Astrocyte (in vitro differentiated cells and primary cell): ENCODE measurements around the gene MMP23B. TPM values are rescaled to one million over a fixed set of nuclear protein-coding genes. Genes with fewer than 3 reads are reported as not detected.
A peak's percentile ranks its signal among the peaks of the same experiment; 100 is the strongest.

ENCODE experiments used
- DNase-seq: peaks from one replicate; pipeline ENCODE4 v3.0.0-alpha.2; 2010; ENCODE audit warnings: low read depth
- FAIRE-seq: peaks from 2 replicates; lab custom pipeline; 2011; peaks lifted over from hg19 to GRCh38; lab: Jason Lieb, UNC
- H2AFZ ChIP-seq: 2 replicates; pipeline ENCODE4 v1.6.0; 2012; ENCODE audit warnings: low read depth, low read length, inconsistent platforms
- H3K27ac ChIP-seq: 2 replicates; pipeline ENCODE4 v1.5.1; 2011; ENCODE audit warnings: low read depth, low read length, inconsistent platforms
- H3K27me3 ChIP-seq: 2 replicates; pipeline ENCODE4 v1.6.0; 2011; ENCODE audit warnings: low read length, inconsistent platforms; ENCODE audit not compliant: insufficient read depth
- H3K36me3 ChIP-seq: 2 replicates; pipeline ENCODE4 v1.5.1; 2011; ENCODE audit warnings: low read length, inconsistent platforms; ENCODE audit not compliant: insufficient read depth
- H3K4me1 ChIP-seq: 2 replicates; pipeline ENCODE4 v1.5.1; 2011; ENCODE audit warnings: low read length, inconsistent platforms; ENCODE audit not compliant: insufficient read depth
- H3K4me2 ChIP-seq: 2 replicates; pipeline ENCODE4 v1.6.0; 2012; ENCODE audit warnings: low read length, inconsistent platforms
- H3K4me3 ChIP-seq: 2 replicates; pipeline ENCODE4 v1.5.1; 2011; ENCODE audit warnings: low read depth, mild to moderate bottlenecking, low read length, inconsistent platforms; ENCODE audit not compliant: insufficient read depth
- H3K79me2 ChIP-seq: 2 replicates; pipeline ENCODE4 v1.6.0; 2012; ENCODE audit warnings: mild to moderate bottlenecking, low read length, inconsistent platforms; ENCODE audit not compliant: insufficient read depth
- H3K9ac ChIP-seq: 2 replicates; pipeline ENCODE4 v1.6.0; 2012; ENCODE audit warnings: mild to moderate bottlenecking, low read length, inconsistent platforms
- H3K9me3 ChIP-seq: 2 replicates; pipeline ENCODE4 v1.5.1; 2012; ENCODE audit warnings: low read depth, mild to moderate bottlenecking, low read length, inconsistent platforms; ENCODE audit not compliant: insufficient read depth
- H4K20me1 ChIP-seq: 2 replicates; pipeline ENCODE4 v1.6.0; 2012; ENCODE audit warnings: low read length, inconsistent platforms; ENCODE audit not compliant: insufficient read depth
- H3K27ac Mint-ChIP-seq: one replicate; pipeline ENCODE4 v1.8.0; 2021; ENCODE audit warnings: mild to moderate bottlenecking, mixed read lengths; ENCODE audit not compliant: unreplicated experiment
- H3K27me3 Mint-ChIP-seq: one replicate; pipeline ENCODE4 v1.8.0; 2021; ENCODE audit warnings: low read depth, mixed read lengths; ENCODE audit not compliant: unreplicated experiment
- H3K36me3 Mint-ChIP-seq: one replicate; pipeline ENCODE4 v1.8.0; 2021; ENCODE audit warnings: low read depth, mixed read lengths; ENCODE audit not compliant: unreplicated experiment
- H3K4me1 Mint-ChIP-seq: one replicate; pipeline ENCODE4 v1.8.0; 2021; ENCODE audit warnings: low read depth, mixed read lengths; ENCODE audit not compliant: unreplicated experiment
- H3K4me3 Mint-ChIP-seq: one replicate; pipeline ENCODE4 v1.8.0; 2021; ENCODE audit warnings: mild to moderate bottlenecking, moderate library complexity, mixed read lengths; ENCODE audit not compliant: unreplicated experiment
- H3K9me3 Mint-ChIP-seq: one replicate; pipeline ENCODE4 v1.8.0; 2021; ENCODE audit warnings: mild to moderate bottlenecking, mixed read lengths; ENCODE audit not compliant: unreplicated experiment
- EZH2 ChIP-seq: IDR thresholded peaks from 2 replicates; pipeline ENCODE4 v1.6.1; 2012; ENCODE audit warnings: mild to moderate bottlenecking, low read length, inconsistent platforms; ENCODE audit not compliant: insufficient read depth
- total RNA-seq: library from RNA; stranded (reverse); gene quantifications from 2 replicates; pipeline ENCODE4 v1.2.1, GENCODE V29; 2021
- TF ChIP-seq, protein P1 (sequence below): IDR thresholded peaks from 2 replicates; pipeline ENCODE4 v1.5.1; 2011; ENCODE audit warnings: low read depth, mild to moderate bottlenecking, inconsistent platforms, low read length, moderate library complexity; ENCODE audit not compliant: insufficient read depth

MMP23B gene
- total RNA-seq, 1 donor from 2014 or later = 40.7 TPM

DNA sequence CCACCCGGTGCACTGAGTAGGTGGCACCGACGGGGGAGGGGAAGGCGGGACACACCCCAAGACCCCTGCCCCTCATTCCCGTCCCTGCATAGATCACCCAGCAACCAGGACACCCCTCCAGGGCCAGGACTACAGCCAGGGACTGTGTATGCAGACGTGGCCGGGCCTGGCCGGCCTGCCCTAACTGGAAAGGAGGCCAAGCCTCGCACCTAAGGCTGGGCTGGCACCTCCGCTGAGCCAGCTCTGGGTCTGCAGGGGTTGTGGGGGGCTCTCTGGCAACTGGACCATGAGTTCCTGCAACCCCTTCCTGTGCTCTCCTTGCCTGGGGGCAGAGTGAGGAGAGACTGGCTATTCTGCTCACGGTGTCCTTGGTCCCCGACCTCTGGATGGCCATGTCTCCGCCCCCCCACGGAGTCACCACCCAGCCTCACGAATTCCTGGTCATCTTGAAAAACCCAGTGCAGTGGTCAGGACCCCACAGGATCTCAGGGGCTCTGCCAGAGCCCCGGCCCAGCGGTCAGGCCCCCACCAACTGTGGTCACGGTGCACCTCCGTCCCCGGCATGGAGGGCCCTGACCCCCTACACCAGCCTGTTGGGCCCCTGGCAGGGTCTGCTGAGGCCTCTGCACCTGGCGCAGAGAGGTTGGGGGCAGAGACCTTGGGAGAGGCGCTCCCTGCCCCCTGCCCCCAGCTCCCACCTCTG is 31.0 kb upstream of the MMP23B start:
- H3K27ac ChIP-seq = no peak overlapping the region
- H3K4me3 Mint-ChIP-seq = no peak overlapping the region
- peak overlapping the region; percentile 77 for H3K4me2 ChIP-seq
- H3K27ac Mint-ChIP-seq = no peak overlapping the region
- DNase-seq = no peak
- no peak overlapping the region for H3K4me3 ChIP-seq
- H3K79me2 ChIP-seq = no peaks in the 10 kb centered on the region
- H3K27me3 Mint-ChIP-seq = peaks cover 23% of the 10 kb centered on the region
- peaks cover 10% of the 10 kb centered on the region for H3K4me1 ChIP-seq
- no peaks in the 10 kb centered on the region for H3K36me3 Mint-ChIP-seq
- H2AFZ ChIP-seq = no peak overlapping the region
- no peaks in the 10 kb centered on the region for H3K36me3 ChIP-seq
- H3K9me3 Mint-ChIP-seq = no peaks in the 10 kb centered on the region
- H4K20me1 ChIP-seq = peaks cover 5% of the 10 kb centered on the region
- no peak overlapping the region for H3K9ac ChIP-seq
- H3K27me3 ChIP-seq = peaks cover 14% of the 10 kb centered on the region
- H3K9me3 ChIP-seq = no peaks in the 10 kb centered on the region
- TF ChIP-seq, protein P1, sequence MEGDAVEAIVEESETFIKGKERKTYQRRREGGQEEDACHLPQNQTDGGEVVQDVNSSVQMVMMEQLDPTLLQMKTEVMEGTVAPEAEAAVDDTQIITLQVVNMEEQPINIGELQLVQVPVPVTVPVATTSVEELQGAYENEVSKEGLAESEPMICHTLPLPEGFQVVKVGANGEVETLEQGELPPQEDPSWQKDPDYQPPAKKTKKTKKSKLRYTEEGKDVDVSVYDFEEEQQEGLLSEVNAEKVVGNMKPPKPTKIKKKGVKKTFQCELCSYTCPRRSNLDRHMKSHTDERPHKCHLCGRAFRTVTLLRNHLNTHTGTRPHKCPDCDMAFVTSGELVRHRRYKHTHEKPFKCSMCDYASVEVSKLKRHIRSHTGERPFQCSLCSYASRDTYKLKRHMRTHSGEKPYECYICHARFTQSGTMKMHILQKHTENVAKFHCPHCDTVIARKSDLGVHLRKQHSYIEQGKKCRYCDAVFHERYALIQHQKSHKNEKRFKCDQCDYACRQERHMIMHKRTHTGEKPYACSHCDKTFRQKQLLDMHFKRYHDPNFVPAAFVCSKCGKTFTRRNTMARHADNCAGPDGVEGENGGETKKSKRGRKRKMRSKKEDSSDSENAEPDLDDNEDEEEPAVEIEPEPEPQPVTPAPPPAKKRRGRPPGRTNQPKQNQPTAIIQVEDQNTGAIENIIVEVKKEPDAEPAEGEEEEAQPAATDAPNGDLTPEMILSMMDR = no peak
- no peak for FAIRE-seq
- H3K4me1 Mint-ChIP-seq = no peaks in the 10 kb centered on the region

GRCh38 chr1:1601564-1602303 is 30.2 kb upstream of the MMP23B start:
- H3K9me3 ChIP-seq = no peaks in the 10 kb centered on the region
- no peak overlapping the region for H3K9ac ChIP-seq
- no peaks in the 10 kb centered on the region for H3K4me1 Mint-ChIP-seq
- peaks cover 23% of the 10 kb centered on the region for H3K27me3 Mint-ChIP-seq
- FAIRE-seq = no peak
- peaks cover 10% of the 10 kb centered on the region for H3K4me1 ChIP-seq
- H3K27ac ChIP-seq = no peak overlapping the region
- TF ChIP-seq EZH2 = no peak
- TF ChIP-seq, protein P1 = no peak
- no peak for DNase-seq
- H3K27ac Mint-ChIP-seq = no peak overlapping the region
- no peak overlapping the region for H3K4me3 ChIP-seq
- peaks cover 7% of the 10 kb centered on the region for H3K27me3 ChIP-seq
- no peak overlapping the region for H3K4me3 Mint-ChIP-seq
- H3K9me3 Mint-ChIP-seq = no peaks in the 10 kb centered on the region
- H2AFZ ChIP-seq = no peak overlapping the region
- H3K36me3 ChIP-seq = no peaks in the 10 kb centered on the region
- H3K36me3 Mint-ChIP-seq = no peaks in the 10 kb centered on the region
- H3K4me2 ChIP-seq = no peak overlapping the region
- H3K79me2 ChIP-seq = no peaks in the 10 kb centered on the region
- H4K20me1 ChIP-seq = peaks cover 5% of the 10 kb centered on the region
